Esophagus muscularis mucosa (tissue), 4 donors: ENCODE measurements around the gene THSD4.

Experiments used
- EP300 ChIP-seq: sonication (generic); formaldehyde crosslinking; IDR thresholded peaks from one replicate; pipeline ENCODE4 v1.6.1; 2017; ENCODE audit warnings: antibody characterized with exemption
- POLR2A ChIP-seq: fragments of 450-650 bp; IDR thresholded peaks from one replicate; pipeline ENCODE4 v1.6.1; 2017; ENCODE audit warnings: antibody characterized with exemption, moderate library complexity, mild to moderate bottlenecking, low read depth
- TF ChIP-seq, protein P1 (sequence below), 3 experiments: fragments of 200-600 bp in 2 of 3; fragments of 450-650 bp in 1 of 3; sonication (generic) in 2 of 3; IDR thresholded peaks; one replicate each; pipeline ENCODE4 v1.5.1; 2017 to 2019; ENCODE audit warnings: antibody characterized with exemption in 3 of 3, mild to moderate bottlenecking in 2 of 3, moderate library complexity in 1 of 3

DNA sequence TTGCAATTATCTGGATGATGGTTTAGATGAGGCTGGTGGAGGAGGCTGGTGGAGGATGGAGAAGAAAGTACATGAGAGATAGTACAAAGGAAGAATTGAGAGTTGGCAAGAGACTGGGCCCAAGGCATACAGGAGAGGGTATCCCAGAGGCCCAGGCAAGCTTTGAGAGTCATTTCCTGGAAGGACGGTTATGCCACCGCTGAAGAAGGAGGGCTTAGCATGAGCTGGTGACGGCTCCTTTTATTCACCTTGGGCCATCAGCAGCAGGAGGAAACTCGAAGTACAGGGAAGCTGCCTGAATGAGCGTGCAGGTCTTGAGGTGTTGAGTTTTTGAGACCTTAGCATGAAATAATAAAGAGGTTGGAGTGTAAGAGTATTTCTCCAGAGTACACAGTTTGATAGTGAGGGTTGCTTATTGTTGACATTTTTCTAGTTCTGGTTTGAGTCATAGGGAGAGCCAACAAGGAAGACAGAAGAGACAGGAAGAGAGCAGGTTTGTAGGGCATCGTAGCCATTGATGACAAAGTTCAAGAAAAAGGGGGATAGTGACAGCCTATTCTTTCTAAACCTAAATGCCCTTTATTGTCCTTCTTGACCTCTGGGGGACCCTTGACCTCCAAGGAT, 13.8 kb downstream of the THSD4 start:
- TF ChIP-seq, protein P1, sequence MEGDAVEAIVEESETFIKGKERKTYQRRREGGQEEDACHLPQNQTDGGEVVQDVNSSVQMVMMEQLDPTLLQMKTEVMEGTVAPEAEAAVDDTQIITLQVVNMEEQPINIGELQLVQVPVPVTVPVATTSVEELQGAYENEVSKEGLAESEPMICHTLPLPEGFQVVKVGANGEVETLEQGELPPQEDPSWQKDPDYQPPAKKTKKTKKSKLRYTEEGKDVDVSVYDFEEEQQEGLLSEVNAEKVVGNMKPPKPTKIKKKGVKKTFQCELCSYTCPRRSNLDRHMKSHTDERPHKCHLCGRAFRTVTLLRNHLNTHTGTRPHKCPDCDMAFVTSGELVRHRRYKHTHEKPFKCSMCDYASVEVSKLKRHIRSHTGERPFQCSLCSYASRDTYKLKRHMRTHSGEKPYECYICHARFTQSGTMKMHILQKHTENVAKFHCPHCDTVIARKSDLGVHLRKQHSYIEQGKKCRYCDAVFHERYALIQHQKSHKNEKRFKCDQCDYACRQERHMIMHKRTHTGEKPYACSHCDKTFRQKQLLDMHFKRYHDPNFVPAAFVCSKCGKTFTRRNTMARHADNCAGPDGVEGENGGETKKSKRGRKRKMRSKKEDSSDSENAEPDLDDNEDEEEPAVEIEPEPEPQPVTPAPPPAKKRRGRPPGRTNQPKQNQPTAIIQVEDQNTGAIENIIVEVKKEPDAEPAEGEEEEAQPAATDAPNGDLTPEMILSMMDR (IDR thresholded peaks at IDR 0.05) = no peak
- TF ChIP-seq EP300 = no peak
- no peak for TF ChIP-seq POLR2A
